IMR-90 (cell line): ENCODE results near the gene PPM1H. TPM values are rescaled to one million over a fixed set of nuclear protein-coding genes. Genes with fewer than 3 reads are reported as not detected.

ENCODE experiments used
- ATAC-seq: fragments of 200-7000 bp; cut with Tn5 transposase; 2 replicates; pipeline ENCODE4 v1.9.1; 2020; ENCODE audit warnings: low read depth, mild to moderate bottlenecking, moderate library complexity
- BruUV-seq: library from RNA; stranded (reverse); fragments of 400-500 nt; replicated peaks from 2 replicates; lab custom pipeline; 2021; lab: Mats Ljungman, UMichigan
- CTCF ChIA-PET: fragments of 300-600 bp; formaldehyde crosslinking; extraction: SDS; loops from one replicate; lab custom pipeline; 2021; ENCODE audit warnings: antibody characterized with exemption; lab: Yijun Ruan, JAX
- POLR2A ChIA-PET: fragments of 300-600 bp; sonication (Branson Sonifier 250); formaldehyde crosslinking; loops from one replicate; lab custom pipeline; 2022; ENCODE audit warnings: antibody characterized with exemption; ENCODE audit not compliant: unreplicated experiment; lab: Charles Lee
- DNase-seq: peaks from one replicate; pipeline ENCODE4 v3.0.0; 2013
- H2AFZ ChIP-seq: replicated peaks from 2 replicates; pipeline ENCODE3; 2013; ENCODE audit warnings: low read length, mild to moderate bottlenecking; ENCODE audit not compliant: poor library complexity
- H2AK5ac ChIP-seq: 2 replicates; pipeline ENCODE4 v1.6.1; 2013; ENCODE audit warnings: low read depth, low read length, inconsistent platforms
- H2AK9ac ChIP-seq: replicated peaks from 2 replicates; pipeline ENCODE3; 2013; ENCODE audit warnings: mild to moderate bottlenecking, low read depth, low read length, moderate library complexity; ENCODE audit not compliant: poor library complexity
- H2BK120ac ChIP-seq: 2 replicates; pipeline ENCODE4 v1.6.1; 2013; ENCODE audit warnings: low read depth, low read length, inconsistent platforms
- H2BK15ac ChIP-seq: 3 replicates; pipeline ENCODE4 v1.6.1; 2013; ENCODE audit warnings: low read depth, low read length, inconsistent platforms
- H2BK20ac ChIP-seq: 2 replicates; pipeline ENCODE4 v1.6.1; 2013; ENCODE audit warnings: low read depth, mild to moderate bottlenecking, inconsistent platforms, low read length, moderate library complexity
- H2BK5ac ChIP-seq: 2 replicates; pipeline ENCODE4 v1.6.1; 2013; ENCODE audit warnings: mild to moderate bottlenecking, low read depth, low read length, inconsistent platforms; ENCODE audit not compliant: poor library complexity, severe bottlenecking
- H3K14ac ChIP-seq: replicated peaks from 2 replicates; pipeline ENCODE4 v1.6.1; 2013; ENCODE audit warnings: low read depth, low read length, inconsistent platforms
- H3K18ac ChIP-seq: 2 replicates; pipeline ENCODE4 v1.6.1; 2013; ENCODE audit warnings: low read depth, low read length, control low read depth
- H3K23ac ChIP-seq: 2 replicates; pipeline ENCODE4 v1.6.1; 2013; ENCODE audit warnings: low read depth, low read length, inconsistent platforms
- H3K27ac ChIP-seq: 2 replicates; pipeline ENCODE4 v1.5.1; 2013; ENCODE audit warnings: mild to moderate bottlenecking, control low read depth, low read length; ENCODE audit not compliant: insufficient read depth
- H3K27me3 ChIP-seq: 2 replicates; pipeline ENCODE4 v1.6.1; 2013; ENCODE audit warnings: low read length; ENCODE audit not compliant: control insufficient read depth, insufficient read depth
- H3K36me3 ChIP-seq: 2 replicates; pipeline ENCODE4 v1.6.1; 2013; ENCODE audit warnings: low read length, mixed read lengths; ENCODE audit not compliant: control insufficient read depth, insufficient read depth
- H3K4ac ChIP-seq: 2 replicates; pipeline ENCODE4 v1.6.1; 2013; ENCODE audit warnings: low read depth, low read length, inconsistent platforms
- H3K4me1 ChIP-seq: 2 replicates; pipeline ENCODE4 v1.6.1; 2013; ENCODE audit warnings: low read length, mixed read lengths; ENCODE audit not compliant: control insufficient read depth, insufficient read depth
- H3K4me2 ChIP-seq: 2 replicates; pipeline ENCODE4 v1.6.1; 2013; ENCODE audit warnings: low read depth, mild to moderate bottlenecking, control low read depth, low read length, moderate library complexity
- H3K4me3 ChIP-seq: 2 replicates; pipeline ENCODE4 v1.5.1; 2013; ENCODE audit warnings: low read depth, mild to moderate bottlenecking, control low read depth, low read length, moderate library complexity; ENCODE audit not compliant: insufficient read depth
- H3K56ac ChIP-seq: 2 replicates; pipeline ENCODE4 v1.6.1; 2013; ENCODE audit warnings: low read length, inconsistent platforms; ENCODE audit not compliant: insufficient read depth; ENCODE audit errors: extremely low read depth
- H3K79me1 ChIP-seq, 2 experiments: 2 replicates each; pipeline ENCODE4 v1.6.1; 2013; ENCODE audit warnings: low read length in 2 of 2, inconsistent platforms in 1 of 2, low read depth in 1 of 2
- H3K9ac ChIP-seq: 2 replicates; pipeline ENCODE4 v1.6.1; 2013; ENCODE audit warnings: low read depth, low read length, control low read depth
- H3K9me1 ChIP-seq: 2 replicates; pipeline ENCODE4 v1.6.1; 2013; ENCODE audit warnings: low read length, inconsistent platforms; ENCODE audit not compliant: insufficient read depth
- H3K9me3 ChIP-seq: 2 replicates; pipeline ENCODE4 v1.6.1; 2013; ENCODE audit warnings: low read length; ENCODE audit not compliant: control insufficient read depth, insufficient read depth
- H4K20me1 ChIP-seq: 2 replicates; pipeline ENCODE4 v1.6.1; 2013; ENCODE audit warnings: low read length, inconsistent platforms; ENCODE audit not compliant: insufficient read depth
- H4K5ac ChIP-seq: 2 replicates; pipeline ENCODE4 v1.6.1; 2013; ENCODE audit warnings: mild to moderate bottlenecking, low read depth, low read length, control low read depth
- H4K8ac ChIP-seq, 2 experiments: 2 replicates each; pipeline ENCODE4 v1.6.1; 2013; ENCODE audit warnings: low read depth in 2 of 2, low read length in 2 of 2, control low read depth in 1 of 2, inconsistent platforms in 1 of 2
- H4K91ac ChIP-seq: 2 replicates; pipeline ENCODE4 v1.6.1; 2013; ENCODE audit warnings: low read depth, low read length, inconsistent platforms; ENCODE audit not compliant: insufficient read depth
- CTCF ChIP-seq: conservative IDR thresholded peaks from 2 replicates; pipeline ENCODE4 v1.5.1; 2012; ENCODE audit warnings: mild to moderate bottlenecking, low read depth, low read length, improper control_type of control experiment
- ELK1 ChIP-seq: fragments of 150-350 bp; IDR thresholded peaks from 2 replicates; pipeline ENCODE4 v1.6.1; 2016; ENCODE audit warnings: low read depth, mild to moderate bottlenecking, low read length, moderate library complexity, borderline replicate concordance
- MAFK ChIP-seq: IDR thresholded peaks from 2 replicates; pipeline ENCODE4 v1.6.1; 2012; ENCODE audit warnings: low read depth, low read length, improper control_type of control experiment
- MXI1 ChIP-seq: IDR thresholded peaks from 2 replicates; pipeline ENCODE4 v1.6.1; 2012; ENCODE audit warnings: low read depth, mild to moderate bottlenecking, low read length, moderate library complexity, borderline replicate concordance
- RAD21 ChIP-seq: IDR thresholded peaks from 2 replicates; pipeline ENCODE4 v1.6.1; 2012; ENCODE audit warnings: low read length, improper control_type of control experiment
- RCOR1 ChIP-seq: IDR thresholded peaks from 2 replicates; pipeline ENCODE4 v1.6.1; 2012; ENCODE audit warnings: mild to moderate bottlenecking, low read length, improper control_type of control experiment; ENCODE audit not compliant: insufficient replicate concordance
- SMC3 ChIP-seq: fragments of 150-350 bp; IDR thresholded peaks from 2 replicates; pipeline ENCODE4 v1.6.1; 2016; ENCODE audit warnings: low read depth, mild to moderate bottlenecking, antibody characterized with exemption, low read length, moderate library complexity
- WGBS, 2 experiments: methylation state at CpG; one replicate each; pipeline versions ENCODE4 v1.1.5 to v1.1.7; 2013; ENCODE audit warnings: missing lambda C conversion rate in 2 of 2; ENCODE audit not compliant: insufficient read length in 1 of 2; ENCODE audit errors: extremely low coverage in 2 of 2; 5-methylcytosine and 5-hydroxymethylcytosine counted together
- dilution Hi-C: fragments of 300-500 bp; cut with HindIII; formaldehyde crosslinking; loops from one replicate; pipeline ENCODE4 v1.14.3; 2018; ENCODE audit warnings: low sequenced_read_pairs; ENCODE audit not compliant: unreplicated experiment
- in situ Hi-C: fragments of 300-500 bp; cut with MboI; formaldehyde crosslinking; loops from 3 replicates; pipeline ENCODE4 v1.14.3; 2019; ENCODE audit warnings: low sequenced_read_pairs, inconsistent platforms, mixed read lengths
- intact Hi-C: fragments of 100-400 bp; cut with micrococcal nuclease; formaldehyde crosslinking; loops from 2 replicates; pipeline ENCODE4 v1.10.0; 2022
- polyA plus RNA-seq, 3 experiments: library from polyadenylated mRNA; depleted of rRNA; stranded (reverse); fragments of >200 nt; gene quantifications; 2 replicates each; pipeline ENCODE4 v1.2.3, GENCODE V29; 2012; ENCODE audit warnings: low replicate concordance in 1 of 3
- total RNA-seq: library from RNA; depleted of rRNA; stranded (reverse); fragments of >200 nt; gene quantifications from 2 replicates; pipeline ENCODE4 v1.2.3, GENCODE V29; 2012

PPM1H gene
- total and polyA plus RNA-seq, 2 of the 4 experiments (the other 2 are of a cell fraction): 0.14 to 0.18 TPM

- Histone ChIP-seq H2AK9ac (no peak overlapping the region), H3K4ac (no peak overlapping the region), H3K79me1 (no peaks in the 10 kb centered on the region), H3K9me3 (no peaks in the 10 kb centered on the region), H3K14ac (no peak overlapping the region), H3K23ac (no peak overlapping the region), H3K27me3 (no peaks in the 10 kb centered on the region; the same call in 1 of the 2 replicates), H2BK120ac (no peak overlapping the region), H2BK5ac (no peak overlapping the region), H3K27ac (no peak overlapping the region), H3K4me3 (no peak overlapping the region), H3K4me1 (no peaks in the 10 kb centered on the region), H3K9ac (no peak overlapping the region), H2BK15ac (no peak overlapping the region), H3K18ac (no peak overlapping the region), H2AFZ (no peak overlapping the region), H4K8ac (no peak overlapping the region), H4K91ac (no peak overlapping the region), H3K9me1 (no peaks in the 10 kb centered on the region), H4K20me1 (no peaks in the 10 kb centered on the region), H3K36me3 (no peaks in the 10 kb centered on the region), H2BK20ac (no peak overlapping the region), H3K4me2 (no peak overlapping the region), H4K5ac (no peak overlapping the region), H2AK5ac (no peak overlapping the region), H3K56ac (no peak overlapping the region)
- no peak for TF ChIP-seq CTCF
- TF ChIP-seq MAFK: no peak
- TF ChIP-seq ELK1: no peak
- TF ChIP-seq RCOR1: no peak
- TF ChIP-seq RAD21: no peak
- TF ChIP-seq SMC3: no peak
- no peak for TF ChIP-seq MXI1
- in situ Hi-C loops: no loop called here
- WGBS, 2 experiments: no CpG with 5 or more reads among the region's 1 CpG
- intact Hi-C loops: no loop called here
- DNase-seq (no peak), ATAC-seq (no peak)
- dilution Hi-C loops: no loop called here
- no TSS peak for BruUV-seq
- POLR2A ChIA-PET: no interaction called here
- CTCF ChIA-PET: interaction anchor here (0.6 to 1.0 kb wide), 2 partner anchors 31 to 37 kb away, joined by 3 read pairs; no protein-coding TSS in a partner anchor
Observed at GRCh38 chr12:62971769-62972525, 37.0 kb upstream of the PPM1H start.
